ENCODE measurements around the gene IFRD2. TPM values are rescaled to one million over a fixed set of nuclear protein-coding genes. Genes with fewer than 3 reads are reported as not detected.
A peak's percentile ranks its signal among the peaks of the same experiment; 100 is the strongest.

IFRD2 gene
- total RNA-seq, 1 experiment from 2014 or later, result 111 TPM

GRCh38 chr3:50293079-50293801 lies 1.0 kb upstream of the IFRD2 start:
- H3K4me3 ChIP-seq (ENCODE audit: low read depth in 2 of 2, low read length in 2 of 2), result peak overlapping the region; percentile 57 to 89
- in situ Hi-C loops (cut with HindIII; ENCODE audit: low pct_unique_long_range_greater_than_20kb, low sequenced_read_pairs), result no loop called here
- no TSS peak for BruUV-seq (replicated peaks)

GRCh38 chr3:50290161-50290641 lies 2.0 kb downstream of the IFRD2 start:
- Histone ChIP-seq H3K27ac (ENCODE audit: low read length) (no peak overlapping the region), H3K36me3 (ENCODE audit: control insufficient read depth, insufficient read depth, low read length) (no peaks in the 10 kb centered on the region), H3K27me3 (ENCODE audit: control insufficient read depth, insufficient read depth, low read length) (no peaks in the 10 kb centered on the region), H3K9me3 (ENCODE audit: control insufficient read depth, insufficient read depth, low read depth, low read length) (no peaks in the 10 kb centered on the region), H3K4me3 (ENCODE audit: low read depth in 2 of 2, low read length in 2 of 2) (no peak overlapping the region), H3K4me1 (ENCODE audit: control insufficient read depth, insufficient read depth, low read length) (peaks cover 9% of the 10 kb centered on the region)
- ATAC-seq (no peak), DNase-seq (ENCODE audit: low read depth, low spot score) (no peak)
- no TSS peak for BruUV-seq (replicated peaks)
- TF ChIP-seq CTCF (IDR thresholded peaks at IDR 0.05) (no peak), POLR2AphosphoS5 (IDR thresholded peaks at IDR 0.05; ENCODE audit: low read depth, low read length) (no peak), REST (IDR thresholded peaks at IDR 0.05; ENCODE audit: insufficient read depth in 1 of 2, low read depth in 2 of 2, low read length in 1 of 2) (no peak), SIN3A (IDR thresholded peaks at IDR 0.05; ENCODE audit: borderline replicate concordance, insufficient read depth, low read depth, low read length) (no peak), TCF7L2 (IDR thresholded peaks at IDR 0.05; ENCODE audit: low read depth, low read length) (no peak)
- ChIA-PET CTCF (no interaction called here), POLR2A (no interaction called here)
- intact Hi-C loops (cut with micrococcal nuclease; ENCODE audit: unreplicated experiment), result no loop called here
- in situ Hi-C loops (cut with HindIII; ENCODE audit: low pct_unique_long_range_greater_than_20kb, low sequenced_read_pairs), result no loop called here

More at GRCh38 chr3:50293079-50293801, 1.0 kb upstream of the IFRD2 start:
- H3K27me3 ChIP-seq (ENCODE audit: control insufficient read depth, insufficient read depth, low read length), result no peaks in the 10 kb centered on the region
- no peaks in the 10 kb centered on the region for H3K36me3 ChIP-seq (ENCODE audit: control insufficient read depth, insufficient read depth, low read length)
- H3K27ac ChIP-seq (ENCODE audit: low read length), result peak overlapping the region; percentile 89
- DNase-seq (ENCODE audit: low read depth, low spot score), result no peak
- intact Hi-C loops (cut with micrococcal nuclease; ENCODE audit: unreplicated experiment), result no loop called here
- POLR2A ChIA-PET, result no interaction called here
- H3K4me1 ChIP-seq (ENCODE audit: control insufficient read depth, insufficient read depth, low read length), result peaks cover 10% of the 10 kb centered on the region
- no peak for ATAC-seq
- no peak for TF ChIP-seq POLR2AphosphoS5 (IDR thresholded peaks at IDR 0.05; ENCODE audit: low read depth, low read length)
- TF ChIP-seq REST (IDR thresholded peaks at IDR 0.05; ENCODE audit: insufficient read depth in 1 of 2, low read depth in 2 of 2, low read length in 1 of 2), result no peak
- TF ChIP-seq CTCF (IDR thresholded peaks at IDR 0.05), result no peak
- no peak for TF ChIP-seq SIN3A (IDR thresholded peaks at IDR 0.05; ENCODE audit: borderline replicate concordance, insufficient read depth, low read depth, low read length)
- TF ChIP-seq TCF7L2 (IDR thresholded peaks at IDR 0.05; ENCODE audit: low read depth, low read length), result no peak
- H3K9me3 ChIP-seq (ENCODE audit: control insufficient read depth, insufficient read depth, low read depth, low read length), result no peaks in the 10 kb centered on the region
- CTCF ChIA-PET, result interaction anchor here (0.6 to 0.7 kb wide), 2 partner anchors 28 to 67 kb away, joined by 3 read pairs; no protein-coding TSS in a partner anchor

Measured in Panc1 (cell line).